Measurements from ENCODE around the gene RNF222. TPM values are rescaled to one million over a fixed set of nuclear protein-coding genes. Genes with fewer than 3 reads are reported as not detected.
"Not testable (repeated sequence)": the region's sequence is repeated elsewhere in the genome, so short reads cannot be mapped to it uniquely, and the experiment has no call there.

RNF222 gene
- total and polyA plus RNA-seq, 2 donors: 0.34 TPM; not detected in 1

DNA sequence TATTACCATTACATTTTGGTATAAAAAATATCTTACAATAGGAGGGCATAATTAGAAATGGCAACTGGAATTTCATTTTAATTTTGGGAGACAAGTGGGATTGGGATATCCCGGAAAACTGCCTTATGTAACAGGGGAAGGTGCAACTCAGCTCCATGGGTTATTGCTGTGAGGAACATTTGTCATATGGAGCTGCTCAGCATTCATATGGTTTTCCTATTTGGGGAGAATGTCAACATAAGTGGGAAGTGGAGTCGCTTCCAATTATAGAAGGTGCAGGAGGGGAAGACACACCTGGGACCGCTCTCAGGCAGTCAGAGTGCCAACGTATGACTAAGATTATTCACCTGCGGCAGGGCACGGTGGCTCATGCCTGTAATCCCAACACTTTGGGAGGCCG, 47.3 kb downstream of the RNF222 start:
- Histone ChIP-seq H3K9me3 (ENCODE audit: control insufficient read depth in 2 of 2, insufficient read depth in 1 of 2, low read length in 1 of 2) (no peaks in the 10 kb centered on the region), H3K4me1 (ENCODE audit: control insufficient read depth in 2 of 2, insufficient read depth in 2 of 2, low read length in 2 of 2) (no peaks in the 10 kb centered on the region), H3K27me3 (ENCODE audit: control insufficient read depth in 2 of 2, insufficient read depth in 1 of 2, low read length in 1 of 2) (peaks cover 0 to 25% of the 10 kb centered on the region in 2 donors), H3K27ac (ENCODE audit: low read depth in 1 of 2, low read length in 1 of 2) (no peak overlapping the region), H3K4me3 (ENCODE audit: low read length in 2 of 2) (no peak overlapping the region), H3K36me3 (ENCODE audit: control insufficient read depth in 2 of 2, insufficient read depth in 2 of 2, low read length in 1 of 2) (no peaks in the 10 kb centered on the region)
- no peak for DNase-seq (ENCODE audit: low read depth in 6 of 9, low spot score in 9 of 9)
- 91% methylated on average over 7 of the region's 7 CpGs for WGBS

DNA sequence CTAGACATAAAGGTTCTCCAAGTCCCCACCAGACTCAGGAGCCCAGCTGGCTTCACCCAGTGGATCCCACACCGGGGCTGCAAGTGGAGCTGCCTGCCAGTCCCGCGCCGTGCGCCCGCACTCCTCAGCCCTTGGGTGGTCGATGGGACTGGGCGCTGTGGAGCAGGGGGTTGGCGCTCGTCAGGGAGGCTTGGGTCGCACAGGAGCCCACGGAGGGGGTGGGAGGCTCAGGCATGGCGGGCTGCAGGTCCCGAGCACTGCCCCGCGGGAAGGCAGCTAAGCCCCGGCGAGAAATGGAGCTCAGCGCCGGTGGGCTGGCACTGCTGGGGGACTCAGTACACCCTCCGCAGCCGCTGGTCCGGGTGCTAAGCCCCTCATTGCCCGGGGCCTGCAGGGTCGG, 50.6 kb downstream of the RNF222 start:
- 75% methylated on average over 24 of the region's 25 CpGs for WGBS
- DNase-seq (ENCODE audit: low read depth in 6 of 9, low spot score in 9 of 9); H3K9me3 ChIP-seq (ENCODE audit: control insufficient read depth in 2 of 2, insufficient read depth in 1 of 2, low read length in 1 of 2); H3K4me3 ChIP-seq (ENCODE audit: low read length in 2 of 2); H3K27ac ChIP-seq (ENCODE audit: low read depth in 1 of 2, low read length in 1 of 2); H3K4me1 ChIP-seq (ENCODE audit: control insufficient read depth in 2 of 2, insufficient read depth in 2 of 2, low read length in 2 of 2); H3K36me3 ChIP-seq (ENCODE audit: control insufficient read depth in 2 of 2, insufficient read depth in 2 of 2, low read length in 1 of 2): not testable (repeated sequence)
- H3K27me3 ChIP-seq (ENCODE audit: control insufficient read depth in 2 of 2, insufficient read depth in 1 of 2, low read length in 1 of 2): peaks cover 0 to 31% of the 10 kb centered on the region in 2 donors

DNA sequence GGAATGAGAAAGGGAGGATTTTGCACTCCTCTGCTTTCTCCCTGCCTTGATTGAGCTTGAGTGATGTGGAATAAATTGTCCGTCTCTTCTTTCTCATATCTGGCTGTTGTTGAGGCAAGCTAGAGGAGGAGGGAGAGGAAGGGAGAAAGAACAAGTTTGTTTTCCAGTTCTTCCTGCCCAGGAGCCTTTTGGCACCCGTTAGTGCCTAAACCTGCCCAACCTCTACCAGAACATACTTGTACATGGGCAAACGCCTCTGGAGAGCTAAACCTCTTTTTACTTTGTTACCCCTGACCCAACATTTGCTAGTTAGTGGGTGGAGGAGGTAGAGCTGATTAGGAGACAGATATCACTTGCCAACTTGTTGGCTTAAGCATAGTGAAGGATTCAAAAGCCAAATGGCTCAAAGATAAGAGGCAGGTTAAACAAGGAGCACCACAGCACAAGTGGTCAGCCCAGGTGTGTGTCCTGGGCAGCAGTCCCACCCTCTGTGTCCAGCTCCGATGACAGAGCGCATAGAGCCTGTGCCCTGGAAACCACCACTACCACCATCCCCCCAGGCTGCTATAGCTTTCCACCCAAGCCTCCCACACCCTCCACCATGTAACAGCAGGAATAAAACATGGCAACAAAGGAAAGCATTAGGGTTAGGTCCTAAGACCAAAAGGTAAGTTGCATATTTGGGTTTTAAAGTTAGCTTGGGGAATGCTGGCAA, 51.5 kb downstream of the RNF222 start:
- Histone ChIP-seq H3K36me3 (ENCODE audit: control insufficient read depth in 2 of 2, insufficient read depth in 2 of 2, low read length in 1 of 2) (no peaks in the 10 kb centered on the region), H3K9me3 (ENCODE audit: control insufficient read depth in 2 of 2, insufficient read depth in 1 of 2, low read length in 1 of 2) (no peaks in the 10 kb centered on the region), H3K4me3 (ENCODE audit: low read length in 2 of 2) (no peak overlapping the region), H3K4me1 (ENCODE audit: control insufficient read depth in 2 of 2, insufficient read depth in 2 of 2, low read length in 2 of 2) (no peaks in the 10 kb centered on the region), H3K27me3 (ENCODE audit: control insufficient read depth in 2 of 2, insufficient read depth in 1 of 2, low read length in 1 of 2) (peaks cover 0 to 31% of the 10 kb centered on the region in 2 donors), H3K27ac (ENCODE audit: low read depth in 1 of 2, low read length in 1 of 2) (no peak overlapping the region)
- DNase-seq (ENCODE audit: low read depth in 6 of 9, low spot score in 9 of 9): no peak
- WGBS: 91% methylated on average over 5 of the region's 5 CpGs

DNA sequence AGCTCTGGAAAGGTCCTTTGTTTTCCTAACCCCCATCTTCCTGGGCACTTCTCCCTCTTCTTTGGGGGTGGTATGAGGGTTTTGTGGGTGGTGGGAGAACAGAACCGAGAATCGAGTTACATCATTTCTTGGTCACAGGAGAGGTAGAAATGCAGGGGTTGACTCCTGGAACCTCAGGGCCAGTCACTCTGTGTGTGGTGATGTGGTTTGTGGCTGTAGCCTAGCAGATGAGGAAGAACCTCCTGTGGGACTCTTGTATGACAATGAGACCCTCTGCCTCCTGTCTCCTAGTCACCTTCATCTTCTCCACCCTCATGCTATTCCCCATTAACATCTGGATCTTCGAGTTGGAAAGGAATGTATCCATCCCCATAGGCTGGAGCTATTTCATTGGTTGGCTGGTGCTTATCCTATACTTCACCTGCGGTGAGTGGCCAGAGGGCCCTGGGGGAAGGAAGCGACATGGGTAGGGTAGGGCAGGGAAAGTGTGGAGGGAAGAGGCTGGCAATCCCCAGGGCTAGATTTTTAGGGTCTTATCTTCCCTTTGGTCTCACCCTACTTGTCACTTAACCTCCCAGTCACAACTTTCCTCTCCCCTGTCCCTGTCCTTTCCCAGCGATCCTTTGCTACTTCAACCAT, 52.5 kb downstream of the RNF222 start:
- no peaks in the 10 kb centered on the region for H3K4me1 ChIP-seq (ENCODE audit: control insufficient read depth in 2 of 2, insufficient read depth in 2 of 2, low read length in 2 of 2)
- H3K27ac ChIP-seq (ENCODE audit: low read depth in 1 of 2, low read length in 1 of 2): no peak overlapping the region
- H3K36me3 ChIP-seq (ENCODE audit: control insufficient read depth in 2 of 2, insufficient read depth in 2 of 2, low read length in 1 of 2): no peaks in the 10 kb centered on the region
- 60% methylated on average over 6 of the region's 6 CpGs for WGBS
- H3K4me3 ChIP-seq (ENCODE audit: low read length in 2 of 2): no peak overlapping the region
- H3K27me3 ChIP-seq (ENCODE audit: control insufficient read depth in 2 of 2, insufficient read depth in 1 of 2, low read length in 1 of 2): peaks cover 0 to 31% of the 10 kb centered on the region in 2 donors
- no peak for DNase-seq (ENCODE audit: low read depth in 6 of 9, low spot score in 9 of 9)
- H3K9me3 ChIP-seq (ENCODE audit: control insufficient read depth in 2 of 2, insufficient read depth in 1 of 2, low read length in 1 of 2): no peaks in the 10 kb centered on the region

DNA sequence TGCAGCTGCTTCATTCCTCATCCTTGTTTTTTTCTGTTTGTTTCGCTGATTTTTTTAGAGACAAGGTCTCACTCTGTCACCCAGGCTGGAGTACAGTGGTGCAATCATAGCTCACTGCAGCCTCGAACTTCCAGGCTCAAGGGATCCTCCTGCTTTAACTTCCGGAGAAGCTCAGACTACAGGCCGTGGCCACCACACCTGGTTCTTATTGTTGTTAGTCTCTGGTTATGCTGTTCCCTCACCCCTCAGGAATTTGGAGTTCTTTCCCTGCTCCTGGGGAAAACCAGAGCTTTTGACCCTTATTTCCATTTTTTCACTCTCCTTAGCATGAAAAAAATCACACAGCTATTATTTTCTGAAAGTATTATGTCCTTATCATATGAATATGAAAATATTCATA, 56.2 kb downstream of the RNF222 start:
- Histone ChIP-seq H3K4me3 (ENCODE audit: low read length in 2 of 2) (no peak overlapping the region), H3K9me3 (ENCODE audit: control insufficient read depth in 2 of 2, insufficient read depth in 1 of 2, low read length in 1 of 2) (no peaks in the 10 kb centered on the region), H3K27ac (ENCODE audit: low read depth in 1 of 2, low read length in 1 of 2) (no peak overlapping the region), H3K27me3 (ENCODE audit: control insufficient read depth in 2 of 2, insufficient read depth in 1 of 2, low read length in 1 of 2) (peaks cover 0 to 17% of the 10 kb centered on the region in 2 donors), H3K4me1 (ENCODE audit: control insufficient read depth in 2 of 2, insufficient read depth in 2 of 2, low read length in 2 of 2) (no peaks in the 10 kb centered on the region), H3K36me3 (ENCODE audit: control insufficient read depth in 2 of 2, insufficient read depth in 2 of 2, low read length in 1 of 2) (no peaks in the 10 kb centered on the region)
- 90% methylated on average over 4 of the region's 4 CpGs for WGBS
- DNase-seq (ENCODE audit: low read depth in 6 of 9, low spot score in 9 of 9): no peak

Other genes starting within 250 kb of the RNF222 start
- 4.2 TPM for gene PER1, start 245.4 kb downstream of the RNF222 start, total RNA-seq
- gene PER1, start 245.4 kb downstream of the RNF222 start, polyA plus RNA-seq: 71.9 TPM
- 7.4 TPM for gene VAMP2, start 234.9 kb downstream of the RNF222 start, total RNA-seq
- 73.9 TPM for gene VAMP2, start 234.9 kb downstream of the RNF222 start, polyA plus RNA-seq
- gene TMEM107, start 221.4 kb downstream of the RNF222 start, total RNA-seq: 71.6 TPM
- 21.3 TPM for gene TMEM107, start 221.4 kb downstream of the RNF222 start, polyA plus RNA-seq
- gene BORCS6, start 207.6 kb downstream of the RNF222 start, total RNA-seq: 8.5 TPM
- 11.4 TPM for gene BORCS6, start 207.6 kb downstream of the RNF222 start, polyA plus RNA-seq
- gene AURKB, start 187.3 kb downstream of the RNF222 start, total RNA-seq: 58.8 TPM
- 11.3 TPM for gene AURKB, start 187.3 kb downstream of the RNF222 start, polyA plus RNA-seq
- gene CTC1, start 149.8 kb downstream of the RNF222 start, total RNA-seq: 12.0 TPM
- 55.8 TPM for gene CTC1, start 149.8 kb downstream of the RNF222 start, polyA plus RNA-seq
- gene PFAS, start 148.5 kb downstream of the RNF222 start, total RNA-seq: 19.6 TPM
- gene PFAS, start 148.5 kb downstream of the RNF222 start, polyA plus RNA-seq: 12.8 TPM
- 29.0 TPM for gene RANGRF, start 109.2 kb downstream of the RNF222 start, total RNA-seq
- gene RANGRF, start 109.2 kb downstream of the RNF222 start, polyA plus RNA-seq: 51.3 TPM
- 0.90 TPM for gene SLC25A35, start 102.4 kb downstream of the RNF222 start, total RNA-seq
- gene SLC25A35, start 102.4 kb downstream of the RNF222 start, polyA plus RNA-seq: 8.5 TPM
- gene ARHGEF15, start 87.6 kb downstream of the RNF222 start, total RNA-seq: 0.71 TPM
- 6.1 TPM for gene ARHGEF15, start 87.6 kb downstream of the RNF222 start, polyA plus RNA-seq
- gene ODF4, start 58.0 kb downstream of the RNF222 start, total RNA-seq: not detected
- 0.05 TPM for gene ODF4, start 58.0 kb downstream of the RNF222 start, polyA plus RNA-seq
- 5,303 TPM for gene RPL26, start 14.6 kb downstream of the RNF222 start, total RNA-seq
- 6,011 TPM for gene RPL26, start 14.6 kb downstream of the RNF222 start, polyA plus RNA-seq
- gene NDEL1, start 38.1 kb upstream of the RNF222 start, total RNA-seq: 17.8 TPM
- 24.4 TPM for gene NDEL1, start 38.1 kb upstream of the RNF222 start, polyA plus RNA-seq
- 13.2 TPM for gene MYH10, start 232.9 kb upstream of the RNF222 start, total RNA-seq
- gene MYH10, start 232.9 kb upstream of the RNF222 start, polyA plus RNA-seq: 4.2 TPM